GM23248 (cell line): ENCODE measurements around the gene HSPA4L. TPM values are rescaled to one million over a fixed set of nuclear protein-coding genes. Genes with fewer than 3 reads are reported as not detected.

Experiments
- DNase-seq: peaks from one replicate; pipeline ENCODE4 v3.0.0-alpha.2; 2015
- H2AFZ ChIP-seq: fragments of 200-600 bp; sonication (generic); 2 replicates; pipeline ENCODE4 v1.6.1; 2016; ENCODE audit warnings: antibody characterized with exemption
- H3F3A ChIP-seq: fragments of 200-600 bp; sonication (generic); 2 replicates; pipeline ENCODE4 v1.6.1; 2016; ENCODE audit warnings: mild to moderate bottlenecking, antibody characterized with exemption, mixed run types; ENCODE audit not compliant: insufficient read depth
- H3K27ac ChIP-seq: fragments of 200-600 bp; sonication (generic); 2 replicates; pipeline ENCODE4 v1.5.1; 2016; ENCODE audit warnings: mild to moderate bottlenecking
- H3K27me3 ChIP-seq: fragments of 200-600 bp; sonication (generic); replicated peaks from 2 replicates; pipeline ENCODE4 v1.6.1; 2016; ENCODE audit warnings: mild to moderate bottlenecking; ENCODE audit not compliant: insufficient read depth
- H3K36me3 ChIP-seq: fragments of 200-600 bp; sonication (generic); 2 replicates; pipeline ENCODE4 v1.6.1; 2016; ENCODE audit warnings: low read depth, mild to moderate bottlenecking
- H3K4me1 ChIP-seq: fragments of 200-600 bp; sonication (generic); 2 replicates; pipeline ENCODE4 v1.6.1; 2016; ENCODE audit warnings: mild to moderate bottlenecking; ENCODE audit not compliant: insufficient read depth
- H3K4me2 ChIP-seq: fragments of 200-600 bp; sonication (generic); one replicate; pipeline ENCODE4 v1.6.1; 2016; ENCODE audit warnings: mild to moderate bottlenecking; ENCODE audit not compliant: unreplicated experiment
- H3K4me3 ChIP-seq: fragments of 200-600 bp; sonication (generic); 2 replicates; pipeline ENCODE4 v1.5.1; 2016; ENCODE audit warnings: mild to moderate bottlenecking
- H3K79me2 ChIP-seq: fragments of 200-600 bp; sonication (generic); 2 replicates; pipeline ENCODE4 v1.6.1; 2016; ENCODE audit warnings: mild to moderate bottlenecking; ENCODE audit not compliant: insufficient read depth
- H3K9ac ChIP-seq: fragments of 200-600 bp; sonication (generic); 2 replicates; pipeline ENCODE4 v1.6.1; 2016; ENCODE audit warnings: mild to moderate bottlenecking
- H3K9me2 ChIP-seq: fragments of 200-600 bp; sonication (generic); 2 replicates; pipeline ENCODE4 v1.6.1; 2016; ENCODE audit warnings: mixed run types, mild to moderate bottlenecking, moderate library complexity; ENCODE audit not compliant: insufficient read depth
- H3K9me3 ChIP-seq: fragments of 200-600 bp; sonication (generic); one replicate; pipeline ENCODE4 v1.6.1; 2017; ENCODE audit warnings: low read depth
- H4K20me1 ChIP-seq: fragments of 200-600 bp; sonication (generic); 2 replicates; pipeline ENCODE4 v1.6.0; 2016; ENCODE audit not compliant: insufficient read depth
- EZH2 ChIP-seq: fragments of 200-600 bp; sonication (generic); IDR thresholded peaks from 2 replicates; pipeline ENCODE4 v1.6.1; 2018; ENCODE audit warnings: antibody characterized with exemption, mild to moderate bottlenecking; ENCODE audit not compliant: insufficient read depth, poor library complexity, severe bottlenecking
- EZH2phosphoT487 ChIP-seq: fragments of 200-600 bp; sonication (generic); IDR thresholded peaks from 2 replicates; pipeline ENCODE4 v1.6.1; 2018; ENCODE audit warnings: antibody characterized with exemption, moderate library complexity, mild to moderate bottlenecking, low read depth; ENCODE audit not compliant: insufficient read depth
- WGBS, 2 experiments: methylation state at CpG; one replicate each; pipeline ENCODE4 v1.1.6; 2015 to 2017; ENCODE audit warnings: low lambda C conversion rate in 2 of 2, low coverage in 1 of 2; ENCODE audit errors: missing lambda C conversion rate in 2 of 2; 5-methylcytosine and 5-hydroxymethylcytosine counted together
- in situ Hi-C: fragments of 300-500 bp; cut with MboI; formaldehyde crosslinking; loops from 2 replicates; pipeline ENCODE4 v1.15.0; 2020
- polyA plus RNA-seq: library from polyadenylated mRNA; unstranded; fragments of >200 nt; fragmentation: Nextera tagmentation; extraction: Ambion mirVana; gene quantifications from 2 replicates; pipeline ENCODE4 v1.2.1, GENCODE V29; 2016
- total RNA-seq: library from RNA; depleted of rRNA; stranded (reverse); fragments of >200 nt; shearing (Covaris generic); gene quantifications from 2 replicates; pipeline ENCODE4 v1.2.3, GENCODE V29; 2014

Gene HSPA4L
- total and polyA plus RNA-seq, 2 experiments from 2014 or later = 1.3 to 2.2 TPM

DNA sequence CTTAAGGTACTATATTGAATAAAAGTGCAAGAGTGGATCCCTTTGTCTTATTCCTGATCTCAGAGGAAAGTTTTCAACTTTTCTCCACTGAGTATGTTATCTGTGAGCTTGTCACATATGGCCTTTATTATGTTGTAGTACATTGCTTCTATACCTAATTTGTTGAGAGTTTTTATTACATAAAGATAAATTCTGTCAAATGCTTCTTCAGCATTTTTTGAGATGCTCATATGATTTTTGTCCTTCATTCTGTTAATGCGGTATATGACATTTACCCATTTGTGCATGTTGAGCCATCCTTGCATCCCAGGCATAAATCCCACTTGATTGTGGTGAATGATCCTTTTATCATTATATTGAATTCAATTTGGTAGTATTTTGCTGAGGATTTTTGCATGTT is 40.9 kb upstream of the HSPA4L start:
- no peaks in the 10 kb centered on the region for H3K79me2 ChIP-seq

DNA sequence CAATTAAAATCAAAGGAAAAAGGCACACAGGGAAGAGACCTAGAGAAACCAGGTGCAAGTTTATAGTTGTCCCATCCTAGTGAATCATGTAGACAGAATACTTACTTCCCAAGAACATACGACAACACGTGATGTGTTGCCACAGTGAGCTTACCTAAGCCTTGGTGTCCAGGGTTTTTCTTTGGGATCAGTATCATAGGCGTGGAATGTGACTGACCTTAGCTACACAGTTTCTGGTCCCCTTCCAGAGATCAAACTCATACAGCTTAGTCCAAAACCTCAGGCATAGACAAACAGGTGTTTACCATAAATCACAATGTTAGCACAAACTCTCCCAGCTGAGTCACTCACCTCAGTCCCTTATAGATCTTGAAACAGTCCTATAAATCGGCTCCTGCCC is 34.2 kb upstream of the HSPA4L start:
- Histone ChIP-seq H3K27me3 (no peaks in the 10 kb centered on the region), H3K9me2 (no peaks in the 10 kb centered on the region), H3K9me3 (no peaks in the 10 kb centered on the region), H3F3A (no peaks in the 10 kb centered on the region), H3K4me2 (no peak overlapping the region), H3K79me2 (no peaks in the 10 kb centered on the region), H3K36me3 (no peaks in the 10 kb centered on the region), H3K4me1 (no peaks in the 10 kb centered on the region), H3K27ac (no peak overlapping the region), H3K9ac (no peak overlapping the region), H4K20me1 (no peaks in the 10 kb centered on the region), H3K4me3 (no peak overlapping the region), H2AFZ (no peak overlapping the region)
- TF ChIP-seq EZH2phosphoT487 (no peak), EZH2 (no peak)
- no peak for DNase-seq
- in situ Hi-C loops = no loop called here
- WGBS, 2 experiments = 48 to 51% methylated on average over 4 of the region's 4 CpGs

More for the DNA sequence above, 40.9 kb upstream of the HSPA4L start:
- H3K9ac ChIP-seq = no peak overlapping the region
- no peak overlapping the region for H3K4me3 ChIP-seq
- H3F3A ChIP-seq = no peaks in the 10 kb centered on the region
- no peaks in the 10 kb centered on the region for H3K9me2 ChIP-seq
- H3K27ac ChIP-seq = no peak overlapping the region
- no peaks in the 10 kb centered on the region for H3K9me3 ChIP-seq
- H2AFZ ChIP-seq = no peak overlapping the region
- DNase-seq = no peak
- no peak overlapping the region for H3K4me2 ChIP-seq
- no peaks in the 10 kb centered on the region for H4K20me1 ChIP-seq
- no peaks in the 10 kb centered on the region for H3K4me1 ChIP-seq
- no peaks in the 10 kb centered on the region for H3K27me3 ChIP-seq
- 84 to 93% methylated on average over 1 of the region's 1 CpG for WGBS, 2 experiments
- in situ Hi-C loops = no loop called here
- TF ChIP-seq EZH2phosphoT487 = no peak
- TF ChIP-seq EZH2 = no peak
- H3K36me3 ChIP-seq = no peaks in the 10 kb centered on the region

DNA sequence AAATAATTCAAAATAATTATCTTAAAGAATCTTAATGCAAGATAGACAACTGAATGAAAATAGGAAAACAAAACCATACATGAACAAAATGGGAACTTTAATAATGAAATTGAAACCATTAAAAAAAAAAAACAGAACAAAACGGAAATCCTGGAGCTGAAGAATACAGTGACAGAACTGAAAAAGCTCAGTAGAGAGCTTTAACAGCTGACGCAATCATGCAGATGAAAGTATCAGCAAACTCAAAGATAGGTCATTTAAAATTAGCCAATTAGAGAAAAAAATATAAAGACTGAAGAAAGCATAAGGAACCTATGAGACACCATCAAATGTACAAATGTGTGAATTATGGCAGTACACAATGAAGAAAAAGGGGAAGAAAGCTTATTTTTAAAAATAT is 33.2 kb upstream of the HSPA4L start:
- H3K9me2 ChIP-seq = no peaks in the 10 kb centered on the region
- no peaks in the 10 kb centered on the region for H3K36me3 ChIP-seq
- no peaks in the 10 kb centered on the region for H3K9me3 ChIP-seq
- no peaks in the 10 kb centered on the region for H3K79me2 ChIP-seq
- in situ Hi-C loops = no loop called here
- H2AFZ ChIP-seq = no peak overlapping the region
- DNase-seq = no peak
- H3K4me2 ChIP-seq = no peak overlapping the region
- H3K27me3 ChIP-seq = no peaks in the 10 kb centered on the region
- no peak overlapping the region for H3K9ac ChIP-seq
- H3K4me3 ChIP-seq = no peak overlapping the region
- H3F3A ChIP-seq = no peaks in the 10 kb centered on the region
- 50 to 56% methylated on average over 2 of the region's 2 CpGs for WGBS, 2 experiments
- H3K27ac ChIP-seq = no peak overlapping the region
- H4K20me1 ChIP-seq = no peaks in the 10 kb centered on the region
- no peaks in the 10 kb centered on the region for H3K4me1 ChIP-seq
- TF ChIP-seq EZH2 (no peak), EZH2phosphoT487 (no peak)

DNA sequence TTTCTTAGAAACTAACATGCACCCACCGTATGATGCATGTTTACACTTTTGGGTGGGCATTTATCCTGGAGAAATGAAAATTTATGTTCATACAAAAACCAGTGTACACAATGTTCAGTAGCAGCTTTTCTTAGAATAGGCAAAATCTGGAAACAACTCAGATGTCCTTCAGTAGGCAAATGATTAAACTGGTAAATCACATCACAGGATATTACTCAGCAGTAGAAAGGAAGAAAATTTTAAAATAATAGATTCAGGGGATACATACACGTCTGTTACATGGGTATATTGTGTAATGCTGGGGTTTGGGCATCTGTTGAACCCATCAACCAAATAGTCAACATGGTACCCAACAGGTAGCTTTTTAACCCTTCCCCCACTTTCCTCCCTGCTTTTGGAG is 25.2 kb upstream of the HSPA4L start:
- WGBS, 2 experiments = 52 to 55% methylated on average over 2 of the region's 2 CpGs
- Histone ChIP-seq H3K79me2 (no peaks in the 10 kb centered on the region), H3K27ac (no peak overlapping the region), H3K4me1 (no peaks in the 10 kb centered on the region), H3K4me2 (no peak overlapping the region), H3K9me2 (no peaks in the 10 kb centered on the region), H4K20me1 (no peaks in the 10 kb centered on the region), H3K9me3 (no peaks in the 10 kb centered on the region), H3K4me3 (no peak overlapping the region), H3K9ac (no peak overlapping the region), H3F3A (no peaks in the 10 kb centered on the region), H3K27me3 (no peaks in the 10 kb centered on the region), H2AFZ (no peak overlapping the region), H3K36me3 (no peaks in the 10 kb centered on the region)
- TF ChIP-seq EZH2phosphoT487 = no peak
- TF ChIP-seq EZH2 = no peak
- in situ Hi-C loops = no loop called here
- no peak for DNase-seq

DNA sequence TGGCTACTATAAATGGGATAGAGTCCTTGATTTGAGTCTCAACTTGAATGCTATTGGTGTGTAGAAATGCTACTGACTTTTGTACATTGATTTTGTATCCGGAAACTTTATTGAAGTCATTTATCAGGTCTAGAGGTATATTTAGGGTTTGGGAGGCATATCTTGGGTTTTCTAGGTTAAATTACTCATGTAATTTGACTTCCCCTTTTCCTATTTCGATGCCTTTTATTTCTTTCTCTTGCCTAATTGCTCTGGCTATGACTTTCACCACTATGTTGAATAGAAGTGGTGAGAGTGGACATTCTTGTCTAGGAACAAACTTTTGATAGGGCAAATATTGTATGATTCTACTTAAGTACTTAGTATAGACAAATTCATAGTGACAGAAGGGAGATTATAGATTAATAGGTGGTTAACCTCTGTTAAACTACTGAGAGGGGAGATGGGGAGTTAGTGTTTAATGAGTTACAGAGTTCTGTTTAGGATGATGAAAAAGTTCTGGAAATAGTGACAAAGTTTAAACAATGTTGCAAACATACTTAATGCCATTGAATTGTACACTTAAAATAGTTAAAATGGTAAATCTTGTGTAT is 22.8 kb upstream of the HSPA4L start:
- Histone ChIP-seq H3K27ac (no peak overlapping the region), H3K4me2 (no peak overlapping the region), H3K4me3 (no peak overlapping the region), H3K9me3 (no peaks in the 10 kb centered on the region), H3K4me1 (no peaks in the 10 kb centered on the region), H4K20me1 (no peaks in the 10 kb centered on the region), H3K9me2 (no peaks in the 10 kb centered on the region), H2AFZ (no peak overlapping the region), H3K79me2 (no peaks in the 10 kb centered on the region), H3K9ac (no peak overlapping the region), H3K27me3 (no peaks in the 10 kb centered on the region), H3K36me3 (no peaks in the 10 kb centered on the region), H3F3A (no peaks in the 10 kb centered on the region)
- DNase-seq = no peak
- TF ChIP-seq EZH2phosphoT487 (no peak), EZH2 (no peak)
- in situ Hi-C loops = no loop called here
- WGBS, 2 experiments = 52% methylated on average over 2 of the region's 2 CpGs
